Endothelial cell of umbilical vein (primary cell): Measurements from ENCODE around the gene ZYX. TPM values are rescaled to one million over a fixed set of nuclear protein-coding genes. Genes with fewer than 3 reads are reported as not detected.

Source experiments
- BruUV-seq: library from RNA; stranded (reverse); fragments of 400-500 nt; replicated peaks from 2 replicates; lab custom pipeline; 2021; lab: Mats Ljungman, UMichigan
- CTCF ChIA-PET: fragments of 300-600, 350-600 bp; sonication (Branson Sonifier 250); formaldehyde crosslinking; loops from one replicate; lab custom pipeline; 2021; ENCODE audit warnings: antibody characterized with exemption, inconsistent platforms; lab: Charles Lee
- POLR2A ChIA-PET: fragments of 300-600, 350-600 bp; sonication (Branson Sonifier 250); formaldehyde crosslinking; loops from one replicate; lab custom pipeline; 2021; ENCODE audit warnings: antibody characterized with exemption, inconsistent platforms; lab: Charles Lee
- DNase-seq: peaks from one replicate; pipeline ENCODE4 v3.0.0-alpha.2; 2011; ENCODE audit warnings: low read depth, low spot score
- FAIRE-seq: peaks from 2 replicates; lab custom pipeline; 2011; peaks lifted over from hg19 to GRCh38; lab: Jason Lieb, UNC
- H2AFZ ChIP-seq: 2 replicates; pipeline ENCODE4 v1.6.0; 2012; ENCODE audit warnings: low read depth, low read length, control low read depth, inconsistent platforms
- H3K27ac ChIP-seq: 2 replicates; pipeline ENCODE4 v1.5.1; 2011; ENCODE audit warnings: low read depth, mild to moderate bottlenecking, control low read depth, low read length, moderate library complexity; ENCODE audit not compliant: insufficient read depth
- H3K27me3 ChIP-seq, 2 experiments: 2 replicates each; pipeline versions ENCODE4 v1.6.0 to v1.6.1; 2011; ENCODE audit warnings: low read length in 2 of 2, mixed read lengths in 1 of 2; ENCODE audit not compliant: control insufficient read depth in 2 of 2, insufficient read depth in 2 of 2
- H3K36me3 ChIP-seq, 2 experiments: 2 replicates in 1 of 2; 3 replicates in 1 of 2; pipeline ENCODE4 v1.5.1; 2011; ENCODE audit warnings: low read length in 2 of 2, mild to moderate bottlenecking in 1 of 2, moderate library complexity in 1 of 2; ENCODE audit not compliant: control insufficient read depth in 2 of 2, insufficient read depth in 2 of 2; ENCODE audit errors: extremely low read depth in 1 of 2
- H3K4me1 ChIP-seq: 3 replicates; pipeline ENCODE4 v1.5.1; 2011; ENCODE audit warnings: mild to moderate bottlenecking, low read length; ENCODE audit not compliant: control insufficient read depth, insufficient read depth; ENCODE audit errors: extremely low read depth
- H3K4me2 ChIP-seq: 2 replicates; pipeline ENCODE4 v1.6.1; 2011; ENCODE audit warnings: low read length, control low read depth, mixed read lengths; ENCODE audit not compliant: insufficient read depth
- H3K4me3 ChIP-seq, 3 experiments: fragments of 200-600 bp in 1 of 3; sonication (generic), shearing (Covaris generic) in 1 of 3; replicated peaks in 1 of 3; 2 replicates each; pipeline ENCODE4 v1.5.1; 2011 to 2016; ENCODE audit warnings: control low read depth in 3 of 3, low read length in 3 of 3, mild to moderate bottlenecking in 2 of 3, inconsistent platforms in 1 of 3, low read depth in 1 of 3, moderate library complexity in 1 of 3; ENCODE audit not compliant: insufficient read depth in 1 of 3
- H3K79me2 ChIP-seq: 2 replicates; pipeline ENCODE4 v1.6.0; 2012; ENCODE audit warnings: low read length, inconsistent platforms; ENCODE audit not compliant: control insufficient read depth, insufficient read depth
- H3K9ac ChIP-seq: replicated peaks from 2 replicates; pipeline ENCODE3; 2011; ENCODE audit warnings: low read length, control low read depth; ENCODE audit not compliant: insufficient read depth; ENCODE audit errors: extremely low read depth
- H3K9me1 ChIP-seq: replicated peaks from 3 replicates; pipeline ENCODE4 v1.6.0; 2011; ENCODE audit warnings: mild to moderate bottlenecking, low read length; ENCODE audit not compliant: control insufficient read depth, insufficient read depth; ENCODE audit errors: extremely low read depth
- H3K9me3 ChIP-seq: replicated peaks from 2 replicates; pipeline ENCODE4 v1.5.1; 2012; ENCODE audit warnings: low read length, inconsistent platforms; ENCODE audit not compliant: control insufficient read depth, insufficient read depth
- H4K20me1 ChIP-seq: replicated peaks from 2 replicates; pipeline ENCODE3; 2011; ENCODE audit warnings: mild to moderate bottlenecking, low read length; ENCODE audit not compliant: control insufficient read depth, insufficient read depth; ENCODE audit errors: extremely low read depth
- CTCF ChIP-seq, 2 donors: IDR thresholded peaks; 1 replicate in 1 of 2; 2 replicates in 1 of 2; pipeline ENCODE4 v1.5.1; 2011; ENCODE audit warnings: low read length in 2 of 2, mild to moderate bottlenecking in 2 of 2, moderate library complexity in 2 of 2, control low read depth in 1 of 2, inconsistent platforms in 1 of 2, low read depth in 1 of 2; ENCODE audit not compliant: insufficient read depth in 1 of 2; ENCODE audit errors: extremely low read depth in 1 of 2
- EZH2 ChIP-seq: IDR thresholded peaks from 2 replicates; pipeline ENCODE4 v1.6.1; 2012; ENCODE audit warnings: borderline replicate concordance, low read depth, mild to moderate bottlenecking, moderate library complexity, low read length, inconsistent platforms; ENCODE audit not compliant: severe bottlenecking
- FOS ChIP-seq: IDR thresholded peaks from 2 replicates; pipeline ENCODE4 v1.6.1; 2011; ENCODE audit warnings: mild to moderate bottlenecking, low read length, moderate library complexity, borderline replicate concordance; ENCODE audit not compliant: insufficient read depth
- GATA2 ChIP-seq: IDR thresholded peaks from 2 replicates; pipeline ENCODE4 v1.7.0; 2011; ENCODE audit warnings: low read depth, mild to moderate bottlenecking, moderate library complexity, mixed read lengths, low read length; ENCODE audit not compliant: insufficient read length, insufficient read depth
- JUN ChIP-seq: IDR thresholded peaks from 2 replicates; pipeline ENCODE4 v1.6.1; 2011; ENCODE audit warnings: borderline replicate concordance, low read depth; ENCODE audit not compliant: insufficient read length, insufficient read depth
- MAX ChIP-seq: IDR thresholded peaks from 2 replicates; pipeline ENCODE4 v1.6.1; 2011; ENCODE audit not compliant: insufficient read depth, insufficient read length
- MYC ChIP-seq: IDR thresholded peaks from one replicate; pipeline ENCODE4 v1.6.1; 2011; ENCODE audit warnings: mild to moderate bottlenecking, low read depth, low read length
- POLR2A ChIP-seq: IDR thresholded peaks from 2 replicates; pipeline ENCODE4 v1.6.1; 2012; ENCODE audit warnings: low read depth, mild to moderate bottlenecking, control low read depth, low read length
- POLR2AphosphoS5 ChIP-seq: IDR thresholded peaks from 2 replicates; pipeline ENCODE4 v1.6.1; 2012; ENCODE audit warnings: low read depth, mild to moderate bottlenecking, control low read depth, low read length, moderate library complexity; ENCODE audit not compliant: insufficient read depth
- dilution Hi-C: fragments of 300-500 bp; cut with MboI; formaldehyde crosslinking; loops from one replicate; pipeline ENCODE4 v1.15.0; 2019; ENCODE audit warnings: low sequenced_read_pairs; ENCODE audit not compliant: extremely low pct_ligation_motif_present
- intact Hi-C: fragments of 100-400 bp; cut with micrococcal nuclease; formaldehyde crosslinking; loops from one replicate; pipeline ENCODE4 v1.10.0; 2022
- polyA plus RNA-seq, 4 experiments: library from polyadenylated mRNA; depleted of rRNA in 3 of 4; stranded (reverse) in 3 of 4; unstranded in 1 of 4; fragments of >200 nt; gene quantifications; 2 replicates each; pipeline versions ENCODE4 v1.2.1 to v1.2.3, GENCODE V29; 2011 to 2012; ENCODE audit warnings: missing spikeins in 1 of 4
- total RNA-seq: library from RNA; stranded (reverse); gene quantifications from 2 replicates; pipeline ENCODE4 v1.2.3, GENCODE V29; 2021

The ZYX gene
- total and polyA plus RNA-seq, 2 donors (not counting 3 experiments of a cell fraction or from before 2014, with no cell fraction given) = 196 to 545 TPM

GRCh38 chr7:143434660-143435059 is 53.5 kb downstream of the ZYX start:
- CTCF ChIA-PET = interaction anchor here (1.6 to 2.0 kb wide), 4 partner anchors 17 to 70 kb away, joined by 4 to 6 read pairs (median 5); no protein-coding TSS in a partner anchor
- Histone ChIP-seq H3K9me1 (no peaks in the 10 kb centered on the region), H3K27ac (no peak overlapping the region), H4K20me1 (no peaks in the 10 kb centered on the region), H3K4me3 (no peak overlapping the region), H3K27me3 (no peaks in the 10 kb centered on the region), H3K4me2 (no peak overlapping the region), H2AFZ (no peak overlapping the region), H3K36me3 (no peaks in the 10 kb centered on the region), H3K9ac (no peak overlapping the region), H3K4me1 (peaks cover 36% of the 10 kb centered on the region), H3K79me2 (no peaks in the 10 kb centered on the region), H3K9me3 (no peaks in the 10 kb centered on the region)
- dilution Hi-C loops = no loop called here
- DNase-seq (no peak), FAIRE-seq (no peak)
- TF ChIP-seq MAX = no peak
- TF ChIP-seq JUN = no peak
- TF ChIP-seq MYC = no peak
- TF ChIP-seq GATA2 = no peak
- TF ChIP-seq POLR2AphosphoS5 = no peak
- TF ChIP-seq POLR2A = no peak
- no peak for TF ChIP-seq CTCF (IDR thresholded peaks at IDR 0.05; ENCODE audit: extremely low read depth in 1 of 2, insufficient read depth in 1 of 2, low read depth in 1 of 2, low read length in 2 of 2)
- TF ChIP-seq EZH2 = no peak
- no peak for TF ChIP-seq FOS
- BruUV-seq = no TSS peak
- intact Hi-C loops = no loop called here
- POLR2A ChIA-PET = no interaction called here
